ENCODE measurements around the gene PGGHG. TPM values are rescaled to one million over a fixed set of nuclear protein-coding genes. Genes with fewer than 3 reads are reported as not detected.

Gene PGGHG
- polyA plus RNA-seq, 1 donor from 2014 or later: 2.1 TPM

DNA sequence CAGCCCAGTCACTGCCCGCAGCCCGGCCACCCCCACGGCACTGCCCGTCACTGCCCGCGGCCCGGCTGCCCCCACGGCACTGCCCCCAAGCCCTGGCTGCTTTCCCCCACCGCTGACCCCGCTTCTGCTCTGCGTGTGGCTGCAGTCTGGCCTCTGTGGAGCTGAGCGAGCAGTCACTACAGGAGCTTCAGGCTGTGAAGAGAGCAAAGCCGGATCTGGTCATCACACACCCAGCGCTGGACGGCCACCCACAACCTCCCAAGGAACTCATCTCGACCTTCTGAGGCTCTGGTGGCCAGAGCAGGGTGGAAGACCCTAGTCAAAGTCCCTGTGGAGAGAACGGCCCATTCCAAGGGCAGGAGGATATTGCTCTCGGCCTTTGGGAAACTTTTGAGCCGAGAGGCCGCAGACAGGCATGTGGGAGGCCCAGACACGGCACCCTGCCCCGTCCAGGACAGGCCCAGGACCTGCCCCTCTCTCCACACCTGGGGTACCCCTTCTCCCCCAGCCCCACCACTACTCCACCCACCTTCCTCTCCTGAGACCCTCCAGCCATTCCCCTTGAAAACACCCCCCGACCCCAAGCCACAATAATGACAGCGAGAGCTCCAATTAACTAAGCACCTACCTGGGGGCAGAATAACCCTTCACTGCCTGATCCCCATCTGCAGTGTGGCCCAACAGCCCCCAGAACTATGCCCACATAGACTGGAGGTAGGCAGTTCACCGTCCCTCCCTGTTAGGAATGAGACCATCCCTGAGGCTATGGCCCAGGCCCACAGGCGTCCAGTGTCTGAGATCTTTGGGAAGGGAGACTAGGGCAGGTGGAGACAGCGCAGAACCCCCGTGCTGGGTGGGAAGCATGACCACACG is 3.7 kb upstream of the PGGHG start:
- H3F3A ChIP-seq (ENCODE audit: insufficient read depth, low read length, poor library complexity, severe bottlenecking): no peaks in the 10 kb centered on the region
- no peaks in the 10 kb centered on the region for H4K20me1 ChIP-seq (ENCODE audit: insufficient read depth)
- no peaks in the 10 kb centered on the region for H3K79me2 ChIP-seq (replicated peaks; ENCODE audit: insufficient read depth, low read length)
- H3K9me3 ChIP-seq (ENCODE audit: low read length): no peaks in the 10 kb centered on the region
- H3K27ac ChIP-seq (ENCODE audit: low read length): no peak overlapping the region
- no peak overlapping the region for H3K9ac ChIP-seq (ENCODE audit: low read length)
- H3K4me2 ChIP-seq (ENCODE audit: low read length): no peak overlapping the region
- H3K36me3 ChIP-seq (ENCODE audit: insufficient read depth, low read length): no peaks in the 10 kb centered on the region
- TF ChIP-seq, protein P1, sequence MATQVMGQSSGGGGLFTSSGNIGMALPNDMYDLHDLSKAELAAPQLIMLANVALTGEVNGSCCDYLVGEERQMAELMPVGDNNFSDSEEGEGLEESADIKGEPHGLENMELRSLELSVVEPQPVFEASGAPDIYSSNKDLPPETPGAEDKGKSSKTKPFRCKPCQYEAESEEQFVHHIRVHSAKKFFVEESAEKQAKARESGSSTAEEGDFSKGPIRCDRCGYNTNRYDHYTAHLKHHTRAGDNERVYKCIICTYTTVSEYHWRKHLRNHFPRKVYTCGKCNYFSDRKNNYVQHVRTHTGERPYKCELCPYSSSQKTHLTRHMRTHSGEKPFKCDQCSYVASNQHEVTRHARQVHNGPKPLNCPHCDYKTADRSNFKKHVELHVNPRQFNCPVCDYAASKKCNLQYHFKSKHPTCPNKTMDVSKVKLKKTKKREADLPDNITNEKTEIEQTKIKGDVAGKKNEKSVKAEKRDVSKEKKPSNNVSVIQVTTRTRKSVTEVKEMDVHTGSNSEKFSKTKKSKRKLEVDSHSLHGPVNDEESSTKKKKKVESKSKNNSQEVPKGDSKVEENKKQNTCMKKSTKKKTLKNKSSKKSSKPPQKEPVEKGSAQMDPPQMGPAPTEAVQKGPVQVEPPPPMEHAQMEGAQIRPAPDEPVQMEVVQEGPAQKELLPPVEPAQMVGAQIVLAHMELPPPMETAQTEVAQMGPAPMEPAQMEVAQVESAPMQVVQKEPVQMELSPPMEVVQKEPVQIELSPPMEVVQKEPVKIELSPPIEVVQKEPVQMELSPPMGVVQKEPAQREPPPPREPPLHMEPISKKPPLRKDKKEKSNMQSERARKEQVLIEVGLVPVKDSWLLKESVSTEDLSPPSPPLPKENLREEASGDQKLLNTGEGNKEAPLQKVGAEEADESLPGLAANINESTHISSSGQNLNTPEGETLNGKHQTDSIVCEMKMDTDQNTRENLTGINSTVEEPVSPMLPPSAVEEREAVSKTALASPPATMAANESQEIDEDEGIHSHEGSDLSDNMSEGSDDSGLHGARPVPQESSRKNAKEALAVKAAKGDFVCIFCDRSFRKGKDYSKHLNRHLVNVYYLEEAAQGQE (IDR thresholded peaks at IDR 0.05; ENCODE audit: borderline replicate concordance): no peak
- TF ChIP-seq TAF1 (IDR thresholded peaks at IDR 0.05; ENCODE audit: low read depth) (no peak), MXI1 (conservative IDR thresholded peaks at IDR 0.05; ENCODE audit: poor library complexity, severe bottlenecking) (no peak), RAD21 (conservative IDR thresholded peaks at IDR 0.05) (no peak), EP300 (conservative IDR thresholded peaks at IDR 0.05; ENCODE audit: poor library complexity, severe bottlenecking) (no peak), POLR2AphosphoS5 (IDR thresholded peaks at IDR 0.05) (no peak), SMC3 (conservative IDR thresholded peaks at IDR 0.05; ENCODE audit: poor library complexity) (no peak), EZH2 (IDR thresholded peaks at IDR 0.05; ENCODE audit: borderline replicate concordance, insufficient read depth, low read length, poor library complexity, severe bottlenecking) (no peak)
- TF ChIP-seq, protein P2, sequence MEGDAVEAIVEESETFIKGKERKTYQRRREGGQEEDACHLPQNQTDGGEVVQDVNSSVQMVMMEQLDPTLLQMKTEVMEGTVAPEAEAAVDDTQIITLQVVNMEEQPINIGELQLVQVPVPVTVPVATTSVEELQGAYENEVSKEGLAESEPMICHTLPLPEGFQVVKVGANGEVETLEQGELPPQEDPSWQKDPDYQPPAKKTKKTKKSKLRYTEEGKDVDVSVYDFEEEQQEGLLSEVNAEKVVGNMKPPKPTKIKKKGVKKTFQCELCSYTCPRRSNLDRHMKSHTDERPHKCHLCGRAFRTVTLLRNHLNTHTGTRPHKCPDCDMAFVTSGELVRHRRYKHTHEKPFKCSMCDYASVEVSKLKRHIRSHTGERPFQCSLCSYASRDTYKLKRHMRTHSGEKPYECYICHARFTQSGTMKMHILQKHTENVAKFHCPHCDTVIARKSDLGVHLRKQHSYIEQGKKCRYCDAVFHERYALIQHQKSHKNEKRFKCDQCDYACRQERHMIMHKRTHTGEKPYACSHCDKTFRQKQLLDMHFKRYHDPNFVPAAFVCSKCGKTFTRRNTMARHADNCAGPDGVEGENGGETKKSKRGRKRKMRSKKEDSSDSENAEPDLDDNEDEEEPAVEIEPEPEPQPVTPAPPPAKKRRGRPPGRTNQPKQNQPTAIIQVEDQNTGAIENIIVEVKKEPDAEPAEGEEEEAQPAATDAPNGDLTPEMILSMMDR (IDR thresholded peaks at IDR 0.05; ENCODE audit: poor library complexity, severe bottlenecking): no peak
- H3K27me3 ChIP-seq (ENCODE audit: insufficient read depth, low read depth, low read length): peaks cover 19% of the 10 kb centered on the region
- H2AFZ ChIP-seq (ENCODE audit: low read depth, low read length): no peak overlapping the region
- H3K4me3 ChIP-seq (ENCODE audit: low read length): no peak overlapping the region
- H3K9me2 ChIP-seq (ENCODE audit: insufficient read depth, low read length): no peaks in the 10 kb centered on the region

DNA sequence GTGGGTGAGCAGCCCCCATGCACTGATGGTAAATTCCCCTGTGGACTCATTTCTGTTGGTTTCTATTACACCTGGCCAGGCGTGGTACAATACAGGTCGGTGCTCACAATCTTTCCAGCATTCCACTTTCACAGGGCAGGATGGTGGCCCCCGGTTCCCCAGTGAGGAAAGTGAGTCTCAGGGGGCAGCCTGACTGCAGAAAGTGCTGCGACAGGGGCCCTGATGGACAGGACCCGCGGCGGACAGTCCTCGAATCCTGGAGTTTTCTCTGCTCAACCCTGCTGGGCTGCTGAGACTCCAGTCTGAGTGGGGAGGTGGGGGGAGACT is 3.1 kb upstream of the PGGHG start:
- Histone ChIP-seq H3F3A (ENCODE audit: insufficient read depth, low read length, poor library complexity, severe bottlenecking) (no peaks in the 10 kb centered on the region), H2AFZ (ENCODE audit: low read depth, low read length) (no peak overlapping the region), H3K27ac (ENCODE audit: low read length) (no peak overlapping the region), H3K9ac (ENCODE audit: low read length) (no peak overlapping the region), H3K9me3 (ENCODE audit: low read length) (no peaks in the 10 kb centered on the region), H4K20me1 (ENCODE audit: insufficient read depth) (no peaks in the 10 kb centered on the region), H3K4me2 (ENCODE audit: low read length) (no peak overlapping the region), H3K79me2 (replicated peaks; ENCODE audit: insufficient read depth, low read length) (no peaks in the 10 kb centered on the region), H3K36me3 (ENCODE audit: insufficient read depth, low read length) (no peaks in the 10 kb centered on the region), H3K27me3 (ENCODE audit: insufficient read depth, low read depth, low read length) (peaks cover 19% of the 10 kb centered on the region), H3K9me2 (ENCODE audit: insufficient read depth, low read length) (no peaks in the 10 kb centered on the region), H3K4me3 (ENCODE audit: low read length) (no peak overlapping the region)
- TF ChIP-seq EP300 (conservative IDR thresholded peaks at IDR 0.05; ENCODE audit: poor library complexity, severe bottlenecking): no peak
- no peak for TF ChIP-seq TAF1 (IDR thresholded peaks at IDR 0.05; ENCODE audit: low read depth)
- TF ChIP-seq MXI1 (conservative IDR thresholded peaks at IDR 0.05; ENCODE audit: poor library complexity, severe bottlenecking): no peak
- no peak for TF ChIP-seq SMC3 (conservative IDR thresholded peaks at IDR 0.05; ENCODE audit: poor library complexity)
- TF ChIP-seq EZH2 (IDR thresholded peaks at IDR 0.05; ENCODE audit: borderline replicate concordance, insufficient read depth, low read length, poor library complexity, severe bottlenecking): no peak
- TF ChIP-seq RAD21 (conservative IDR thresholded peaks at IDR 0.05): no peak
- TF ChIP-seq, protein P2 (IDR thresholded peaks at IDR 0.05; ENCODE audit: poor library complexity, severe bottlenecking): no peak
- no peak for TF ChIP-seq POLR2AphosphoS5 (IDR thresholded peaks at IDR 0.05)
- TF ChIP-seq, protein P1 (IDR thresholded peaks at IDR 0.05; ENCODE audit: borderline replicate concordance): no peak

All from neural cell (in vitro differentiated cells).